Measurements from ENCODE around the gene RASAL3.

The RASAL3 gene

DNA sequence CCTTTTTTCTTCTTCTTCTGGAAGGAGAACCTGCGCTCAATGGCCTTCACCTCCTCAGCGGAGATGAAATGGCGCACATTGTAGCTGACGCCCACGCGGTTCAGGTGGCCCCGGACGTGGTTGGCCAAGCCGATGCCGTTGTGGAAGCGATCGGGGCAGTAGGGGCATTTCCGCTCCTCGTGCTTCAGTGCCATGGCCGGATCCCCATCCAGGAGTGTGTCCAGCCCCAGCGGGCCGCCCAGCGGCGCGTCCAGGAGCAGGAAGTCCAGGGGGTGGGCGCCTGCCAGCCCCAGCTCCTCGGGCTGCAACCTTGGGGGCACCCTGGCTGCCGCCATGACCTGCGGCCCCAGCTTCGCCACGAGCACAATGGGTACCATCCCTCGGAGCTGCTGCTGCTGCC lies 25.8 kb downstream of the RASAL3 start:
- no peaks in the 10 kb centered on the region for H3K36me3 Mint-ChIP-seq
- H3K4me3 Mint-ChIP-seq, result no peak overlapping the region
- DNase-seq (ENCODE audit: low spot score in 2 of 2), result no peak
- H3K27me3 Mint-ChIP-seq, result no peaks in the 10 kb centered on the region
- ATAC-seq (ENCODE audit: low read depth), result no peak
- H3K9me3 Mint-ChIP-seq, result no peaks in the 10 kb centered on the region
- no peak overlapping the region for H3K27ac Mint-ChIP-seq
- H3K4me1 Mint-ChIP-seq, result no peaks in the 10 kb centered on the region

DNA sequence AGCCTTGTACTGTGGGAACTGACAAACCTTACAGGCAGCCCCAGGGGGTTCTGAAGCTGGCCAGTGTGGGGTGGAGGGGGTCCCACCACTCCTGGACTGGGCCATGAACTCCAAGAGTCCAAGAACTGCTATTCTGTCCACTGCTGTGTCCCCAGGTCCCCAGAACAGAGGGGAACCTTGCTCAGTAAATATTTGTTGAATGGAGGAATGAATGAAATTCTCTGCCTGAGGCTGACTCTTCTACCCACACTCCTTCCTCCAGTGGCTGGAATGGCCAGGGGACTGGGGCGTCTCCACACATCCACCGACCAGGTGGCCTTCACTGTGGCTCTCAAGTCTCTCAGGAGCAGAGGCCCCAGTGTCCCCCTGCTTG lies 26.2 kb downstream of the RASAL3 start:
- no peak overlapping the region for H3K27ac Mint-ChIP-seq
- H3K36me3 Mint-ChIP-seq, result peaks cover under 1% of the 10 kb centered on the region
- no peak for ATAC-seq (ENCODE audit: low read depth)
- peaks cover 4% of the 10 kb centered on the region for H3K4me1 Mint-ChIP-seq
- no peak for DNase-seq (ENCODE audit: low spot score in 2 of 2)
- no peaks in the 10 kb centered on the region for H3K27me3 Mint-ChIP-seq
- H3K9me3 Mint-ChIP-seq, result no peaks in the 10 kb centered on the region
- H3K4me3 Mint-ChIP-seq, result no peak overlapping the region

DNA sequence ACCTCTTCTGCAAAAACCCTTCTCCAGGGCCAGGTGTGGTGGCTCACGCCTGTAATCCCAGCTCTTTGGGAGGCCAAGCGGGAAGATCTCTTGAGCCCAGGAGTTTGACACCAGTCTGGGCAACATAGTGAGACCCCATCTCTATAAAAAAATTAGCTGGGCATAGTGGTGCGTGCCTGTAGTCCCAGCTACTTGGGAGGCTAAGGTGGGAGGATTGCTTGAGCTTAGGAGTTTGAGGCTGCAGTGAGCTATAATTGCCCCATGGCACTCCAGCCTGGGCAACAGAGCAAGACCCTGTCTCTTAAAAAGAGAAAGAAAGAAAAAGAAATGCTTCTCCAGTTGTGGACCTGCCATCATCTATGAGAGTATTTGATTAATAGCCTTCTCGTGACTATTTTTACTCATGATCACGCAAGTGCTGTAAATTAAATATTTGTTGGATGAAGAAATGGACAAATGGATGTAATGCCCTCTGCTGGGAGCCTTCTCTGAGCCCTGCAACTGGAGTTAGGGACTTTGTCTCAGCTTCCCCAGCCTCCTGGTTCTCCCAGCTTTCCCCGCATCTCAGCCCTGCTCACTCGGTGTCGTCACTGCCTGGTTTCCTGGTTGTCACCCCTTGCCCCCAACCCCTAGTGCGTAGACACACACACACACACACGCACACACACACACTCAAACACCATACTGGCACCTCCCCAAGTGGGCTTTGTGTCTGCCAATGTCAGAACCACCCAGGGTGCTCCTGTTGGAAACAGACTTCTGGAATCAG lies 26.8 kb downstream of the RASAL3 start:
- no peak overlapping the region for H3K27ac Mint-ChIP-seq
- peaks cover 2% of the 10 kb centered on the region for H3K36me3 Mint-ChIP-seq
- no peaks in the 10 kb centered on the region for H3K9me3 Mint-ChIP-seq
- peaks cover 6% of the 10 kb centered on the region for H3K4me1 Mint-ChIP-seq
- H3K27me3 Mint-ChIP-seq, result no peaks in the 10 kb centered on the region
- no peak for DNase-seq (ENCODE audit: low spot score in 2 of 2)
- no peak for ATAC-seq (ENCODE audit: low read depth)
- H3K4me3 Mint-ChIP-seq, result no peak overlapping the region

DNA sequence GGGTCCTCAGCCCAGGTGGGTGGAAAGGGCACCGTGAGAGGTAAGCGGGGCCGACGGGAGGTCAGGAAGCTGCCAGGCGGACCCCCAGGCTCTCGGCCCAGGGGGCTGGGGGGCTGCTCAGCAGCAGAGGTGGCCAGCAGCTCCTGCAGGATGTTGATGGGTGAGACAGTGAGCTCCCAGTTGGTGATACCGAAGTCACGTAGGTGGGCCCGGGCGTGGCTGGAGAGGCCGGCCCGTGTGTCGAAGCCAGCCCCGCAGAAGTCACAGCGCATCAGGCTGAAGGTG lies 27.6 kb downstream of the RASAL3 start:
- Mint-ChIP-seq H3K4me1 (peaks cover 8% of the 10 kb centered on the region), H3K27me3 (no peaks in the 10 kb centered on the region), H3K9me3 (no peaks in the 10 kb centered on the region), H3K27ac (no peak overlapping the region), H3K4me3 (no peak overlapping the region), H3K36me3 (peaks cover 2% of the 10 kb centered on the region)
- DNase-seq (ENCODE audit: low spot score in 2 of 2) (no peak), ATAC-seq (ENCODE audit: low read depth) (no peak)

DNA sequence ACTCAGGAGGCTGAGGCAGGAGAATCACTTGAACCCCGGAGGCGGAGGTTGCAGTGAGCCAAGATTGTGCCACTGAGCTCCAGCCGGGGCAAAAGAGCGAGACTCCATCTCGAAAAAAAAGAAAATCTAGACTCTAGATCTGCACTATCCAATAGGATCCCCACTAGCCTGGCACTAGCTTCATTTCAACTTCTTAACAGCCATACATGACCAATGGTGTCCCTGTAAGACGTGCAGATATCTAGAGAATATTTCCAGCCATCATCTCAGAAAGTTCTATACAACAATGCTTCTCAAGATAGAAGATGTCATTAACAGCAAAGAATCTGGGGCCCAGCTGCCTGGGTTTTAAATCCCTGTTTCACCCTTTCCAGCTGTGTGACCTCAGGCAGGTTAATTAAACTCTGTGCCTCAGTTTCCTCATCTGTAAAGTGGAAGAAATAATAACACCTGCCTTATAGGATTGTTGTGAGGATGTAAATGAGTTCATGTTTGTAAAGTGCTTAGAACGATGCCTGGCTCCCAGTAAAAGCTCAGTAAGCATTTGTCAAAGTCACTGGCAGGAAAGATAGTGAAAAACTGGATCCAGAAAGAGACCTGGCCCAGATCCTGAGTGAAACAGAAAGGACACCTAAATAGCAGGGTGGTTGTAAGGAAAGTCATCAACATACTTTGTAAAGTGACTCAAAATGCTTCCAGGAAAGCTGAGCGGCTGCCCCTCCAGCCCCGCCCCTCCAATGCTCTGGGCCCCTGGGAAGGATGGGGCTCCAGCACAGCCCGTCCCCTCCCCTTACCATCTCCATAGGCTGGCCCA lies 28.1 kb downstream of the RASAL3 start:
- ATAC-seq (ENCODE audit: low read depth) (no peak), DNase-seq (ENCODE audit: low spot score in 2 of 2) (no peak)
- Mint-ChIP-seq H3K4me3 (no peak overlapping the region), H3K27ac (no peak overlapping the region), H3K36me3 (peaks cover 2% of the 10 kb centered on the region), H3K4me1 (peaks cover 13% of the 10 kb centered on the region), H3K27me3 (no peaks in the 10 kb centered on the region), H3K9me3 (no peaks in the 10 kb centered on the region)

DNA sequence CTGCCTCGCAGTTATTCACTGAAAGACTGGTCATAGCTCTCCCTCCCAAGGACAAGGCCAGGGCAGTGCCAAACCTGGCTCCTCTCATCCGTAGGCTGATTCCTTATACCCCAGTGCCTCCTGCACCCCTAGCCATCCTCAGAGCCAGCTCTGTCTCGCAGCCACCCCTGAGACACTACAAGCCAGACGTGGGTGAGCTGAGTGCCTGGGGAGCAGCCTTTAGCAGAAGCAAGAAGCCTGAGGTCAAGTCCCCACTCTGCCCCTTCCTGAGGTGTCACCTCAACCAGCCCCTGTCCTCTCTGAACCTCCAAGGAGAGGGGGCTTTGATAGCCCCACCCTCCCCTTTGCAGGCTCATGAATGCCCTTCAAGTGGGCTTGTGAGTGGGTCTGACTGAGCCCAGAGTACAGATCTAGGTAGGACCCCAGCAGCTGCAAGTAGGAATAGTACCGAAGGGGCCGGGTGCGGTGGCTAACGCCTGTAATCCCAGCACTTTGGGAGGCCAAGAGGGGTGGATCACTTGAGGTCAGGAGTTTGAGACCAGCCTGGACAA lies 30.8 kb downstream of the RASAL3 start:
- ATAC-seq (ENCODE audit: low read depth) (no peak), DNase-seq (ENCODE audit: low spot score in 2 of 2) (no peak)
- Mint-ChIP-seq H3K27ac (peak overlapping the region; percentile 68), H3K4me3 (peak overlapping the region; percentile 98), H3K36me3 (peaks cover 2% of the 10 kb centered on the region), H3K9me3 (no peaks in the 10 kb centered on the region), H3K4me1 (peaks cover 19% of the 10 kb centered on the region), H3K27me3 (no peaks in the 10 kb centered on the region)

DNA sequence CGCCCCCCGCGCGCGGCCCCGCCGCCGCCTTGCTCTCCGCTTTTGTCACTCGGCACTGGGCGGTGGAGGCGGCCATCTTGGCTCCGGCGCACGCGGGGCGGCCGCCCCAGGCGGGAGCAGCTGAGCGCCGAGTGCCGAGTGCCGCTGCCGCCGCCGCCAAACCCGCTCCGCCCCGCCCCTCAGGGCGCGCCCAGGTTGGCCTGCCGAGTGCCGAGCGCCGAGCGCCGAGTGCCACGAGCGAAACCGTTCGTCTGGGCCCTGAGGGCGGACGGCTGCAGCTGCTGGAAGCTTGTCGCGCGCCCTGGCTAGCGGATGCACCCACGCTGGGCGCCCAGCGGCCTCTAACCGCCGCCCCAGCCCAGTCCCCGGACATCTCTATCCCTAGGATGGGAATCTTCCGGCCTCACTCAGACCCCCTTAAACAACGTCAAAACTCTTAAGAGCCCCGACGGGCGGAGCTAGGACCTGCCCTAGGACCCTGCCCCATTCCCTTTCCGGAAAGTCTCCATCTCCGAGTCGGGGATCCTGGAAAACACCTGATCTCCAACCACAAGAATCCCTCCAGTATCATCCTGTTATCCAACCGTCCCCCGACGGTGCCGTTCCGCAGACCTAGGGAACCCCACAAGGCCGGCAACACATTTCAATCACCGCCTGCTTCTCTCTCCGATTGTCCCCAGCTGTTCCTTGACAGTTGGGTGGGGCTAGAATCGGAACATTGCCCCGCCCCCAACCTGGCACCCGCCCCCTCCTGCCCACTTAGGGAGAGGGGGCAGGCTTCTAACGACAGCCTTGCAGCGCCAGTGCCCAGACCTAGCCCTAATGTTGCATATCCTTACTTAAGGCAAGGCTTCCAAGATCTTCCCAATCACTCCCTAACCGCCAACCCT lies 31.5 kb downstream of the RASAL3 start:
- Mint-ChIP-seq H3K9me3 (no peaks in the 10 kb centered on the region), H3K27me3 (no peaks in the 10 kb centered on the region), H3K27ac (peak overlapping the region; percentile 68), H3K36me3 (peaks cover 2% of the 10 kb centered on the region), H3K4me3 (peak overlapping the region; percentile 98), H3K4me1 (peaks cover 19% of the 10 kb centered on the region)
- DNase-seq (ENCODE audit: low spot score in 2 of 2), result peak; percentile 89
- peak; percentile 90 for ATAC-seq (ENCODE audit: low read depth)

DNA sequence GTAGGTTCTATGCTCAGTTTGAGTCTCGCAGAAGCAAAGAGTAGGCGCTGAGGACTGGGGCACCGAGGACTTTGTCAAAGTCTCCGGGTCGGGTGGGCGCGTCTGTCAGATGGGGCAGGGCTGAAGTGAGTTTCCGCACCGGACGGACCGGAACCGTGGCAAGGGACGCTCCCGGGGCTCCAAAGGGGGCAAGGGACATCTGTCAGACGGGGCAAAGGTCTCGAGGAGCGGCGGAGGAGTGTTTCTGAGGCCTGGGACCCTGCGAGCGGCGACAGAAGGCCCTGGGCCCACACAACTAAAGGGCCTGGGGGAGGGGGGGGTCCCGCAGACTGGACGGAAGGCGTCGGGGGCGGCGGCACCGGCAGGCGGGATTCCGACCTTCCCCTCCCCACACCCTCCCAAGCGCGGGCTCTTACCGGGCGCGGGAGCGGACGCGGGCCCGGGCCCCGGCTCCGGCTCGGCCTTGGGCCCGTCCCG lies 32.3 kb downstream of the RASAL3 start:
- Mint-ChIP-seq H3K4me1 (peaks cover 22% of the 10 kb centered on the region), H3K4me3 (peak overlapping the region; percentile 96), H3K9me3 (no peaks in the 10 kb centered on the region), H3K27ac (peak overlapping the region; percentile 89), H3K27me3 (no peaks in the 10 kb centered on the region), H3K36me3 (peaks cover 7% of the 10 kb centered on the region)
- DNase-seq (ENCODE audit: low spot score in 2 of 2) (no peak), ATAC-seq (ENCODE audit: low read depth) (peak; percentile 14)

DNA sequence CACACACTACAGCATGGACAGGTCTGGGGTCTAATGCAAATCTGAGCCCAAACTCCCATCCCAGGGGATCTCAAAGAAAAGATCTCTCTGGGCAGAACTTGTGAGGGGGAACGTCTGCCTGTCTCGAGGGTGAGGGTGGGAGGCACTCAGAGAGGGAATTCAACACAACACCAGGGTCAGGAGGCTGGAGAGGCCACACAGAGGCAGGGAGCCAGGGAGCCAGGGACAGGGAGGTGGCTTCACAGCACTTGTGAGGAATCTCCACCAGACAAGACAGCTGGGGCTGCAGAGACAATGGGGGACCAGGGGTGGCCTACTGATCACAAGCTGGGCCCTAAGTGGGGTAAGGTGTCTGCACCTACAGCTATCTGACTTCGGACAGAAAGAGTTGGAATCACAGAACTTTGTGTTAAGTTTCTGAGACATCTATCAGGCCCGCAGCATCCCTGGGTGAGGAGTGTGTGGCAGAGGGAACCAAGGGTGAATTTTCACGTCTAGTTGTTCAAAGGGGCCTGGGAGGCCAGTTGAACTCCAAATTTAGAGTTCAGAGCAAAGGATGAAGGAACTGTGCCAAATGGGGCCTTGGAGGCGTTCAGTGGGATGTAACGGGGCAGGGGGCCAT lies 32.8 kb downstream of the RASAL3 start:
- H3K4me3 Mint-ChIP-seq, result peak overlapping the region; percentile 96
- no peaks in the 10 kb centered on the region for H3K27me3 Mint-ChIP-seq
- peaks cover 10% of the 10 kb centered on the region for H3K36me3 Mint-ChIP-seq
- no peaks in the 10 kb centered on the region for H3K9me3 Mint-ChIP-seq
- H3K27ac Mint-ChIP-seq, result peak overlapping the region; percentile 89
- DNase-seq (ENCODE audit: low spot score in 2 of 2) (no peak), ATAC-seq (ENCODE audit: low read depth) (no peak)
- H3K4me1 Mint-ChIP-seq, result peaks cover 22% of the 10 kb centered on the region

DNA sequence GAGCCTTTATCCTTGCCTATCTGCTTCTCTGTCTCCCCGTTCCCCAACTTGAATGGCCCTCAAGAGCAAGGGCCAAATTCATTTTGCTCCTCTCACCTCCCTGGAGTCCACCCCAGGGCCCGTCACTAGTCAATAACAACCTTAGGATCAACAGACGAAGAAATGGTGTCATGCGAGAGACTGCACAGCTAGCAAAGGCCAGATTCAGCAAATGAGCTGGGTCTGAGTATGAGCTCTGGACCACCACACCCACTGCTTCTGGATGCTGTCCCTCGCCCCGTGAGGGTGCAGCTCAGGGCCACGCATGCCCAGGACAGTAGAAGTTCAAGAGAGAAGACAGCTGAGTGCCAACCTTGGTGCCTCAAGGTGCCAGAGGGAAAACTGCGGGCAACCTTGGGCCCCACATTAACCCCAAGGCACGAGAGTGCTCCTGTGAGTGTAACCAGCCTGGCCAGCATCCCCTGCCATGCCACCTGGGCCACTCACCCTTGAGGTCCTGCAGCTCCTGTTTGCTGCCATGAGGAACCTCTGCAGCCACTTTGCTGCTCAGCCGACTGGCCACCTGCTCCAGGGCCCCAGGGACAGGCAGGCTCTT lies 33.7 kb downstream of the RASAL3 start:
- Mint-ChIP-seq H3K4me3 (peak overlapping the region; percentile 60), H3K4me1 (peaks cover 24% of the 10 kb centered on the region), H3K27me3 (no peaks in the 10 kb centered on the region), H3K27ac (no peak overlapping the region), H3K36me3 (peaks cover 18% of the 10 kb centered on the region), H3K9me3 (no peaks in the 10 kb centered on the region)
- ATAC-seq (ENCODE audit: low read depth) (no peak), DNase-seq (ENCODE audit: low spot score in 2 of 2) (no peak)

DNA sequence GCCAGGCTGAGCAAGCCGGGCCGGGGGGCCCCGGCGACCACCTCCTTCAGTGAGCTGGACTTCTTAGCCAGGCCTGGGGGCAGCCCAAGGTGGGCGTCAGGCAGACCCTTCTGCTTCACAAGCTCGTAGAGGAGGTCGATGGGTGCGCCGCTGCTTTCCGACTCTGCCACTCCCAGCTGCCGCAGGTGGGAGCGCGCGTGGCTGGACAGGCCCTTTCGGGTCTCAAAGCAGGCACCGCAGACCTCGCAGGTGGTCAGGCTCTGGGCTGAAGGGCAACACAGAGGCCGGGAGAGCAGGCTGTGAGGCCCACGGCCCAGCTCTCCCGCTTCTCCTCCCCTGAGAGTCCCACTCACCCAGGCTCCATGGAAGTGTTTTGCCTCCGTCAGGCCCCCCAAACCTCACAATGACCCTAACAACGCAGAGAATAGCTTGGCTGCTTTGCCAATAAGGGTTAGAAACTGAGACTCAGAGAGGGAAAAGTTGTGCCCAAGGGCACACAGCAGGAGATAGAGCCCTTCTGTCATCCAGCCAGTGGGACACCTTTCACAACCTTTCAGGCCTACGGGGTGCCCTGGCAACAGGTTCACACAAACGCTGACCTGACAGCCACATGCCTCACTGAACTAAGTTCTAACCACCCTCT lies 34.4 kb downstream of the RASAL3 start:
- H3K9me3 Mint-ChIP-seq, result no peaks in the 10 kb centered on the region
- H3K36me3 Mint-ChIP-seq, result peaks cover 19% of the 10 kb centered on the region
- DNase-seq (ENCODE audit: low spot score in 2 of 2) (no peak), ATAC-seq (ENCODE audit: low read depth) (no peak)
- H3K4me3 Mint-ChIP-seq, result peak overlapping the region; percentile 60
- no peak overlapping the region for H3K27ac Mint-ChIP-seq
- peaks cover 24% of the 10 kb centered on the region for H3K4me1 Mint-ChIP-seq
- no peaks in the 10 kb centered on the region for H3K27me3 Mint-ChIP-seq

DNA sequence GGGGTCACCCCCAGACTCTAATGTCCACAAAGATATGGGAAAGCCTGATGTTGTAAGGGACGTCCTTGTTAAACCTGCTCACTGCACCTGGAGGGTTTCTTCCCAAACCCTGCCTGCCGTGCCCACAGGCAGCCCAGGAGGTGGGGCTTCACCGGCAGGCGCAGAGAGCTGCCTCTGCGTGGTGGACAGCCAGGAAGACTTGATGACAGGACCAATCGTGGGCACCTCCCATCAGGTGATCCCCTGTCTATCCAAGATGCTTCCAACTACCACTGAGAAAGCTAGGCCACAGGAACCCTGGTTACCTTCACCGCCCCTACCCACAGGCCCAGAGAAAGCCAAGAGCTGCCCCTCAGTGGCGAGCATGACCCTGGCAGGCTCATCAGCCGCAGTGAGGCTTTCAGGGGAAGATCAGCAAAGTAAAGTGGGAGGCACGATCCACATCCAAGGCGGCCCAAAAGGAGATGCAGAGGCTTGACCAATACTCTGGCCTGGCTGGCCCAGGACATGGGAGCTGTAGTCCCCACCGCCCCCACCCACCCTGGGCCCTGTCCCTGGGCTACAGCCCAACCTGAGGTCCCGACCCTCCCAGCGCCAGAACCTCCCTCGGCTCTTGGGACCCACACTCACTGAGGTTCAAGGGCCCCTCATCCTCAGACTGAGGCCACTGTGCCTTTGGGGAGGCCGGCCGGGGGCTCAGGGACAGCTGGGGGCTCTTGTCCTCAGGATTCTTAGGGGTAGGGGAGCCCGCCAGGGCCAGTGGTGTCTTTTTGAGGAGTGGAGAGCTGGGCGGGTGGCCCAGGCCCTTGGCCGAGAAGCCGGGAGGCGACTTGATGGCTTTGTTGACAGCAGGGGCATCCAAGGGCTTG lies 35.2 kb downstream of the RASAL3 start:
- ATAC-seq (ENCODE audit: low read depth) (no peak), DNase-seq (ENCODE audit: low spot score in 2 of 2) (no peak)
- H3K4me1 Mint-ChIP-seq, result peaks cover 24% of the 10 kb centered on the region
- H3K36me3 Mint-ChIP-seq, result peaks cover 19% of the 10 kb centered on the region
- H3K27me3 Mint-ChIP-seq, result no peaks in the 10 kb centered on the region
- no peak overlapping the region for H3K4me3 Mint-ChIP-seq
- H3K9me3 Mint-ChIP-seq, result no peaks in the 10 kb centered on the region
- H3K27ac Mint-ChIP-seq, result no peak overlapping the region
